SK-N-MC (cell line): ENCODE results near the gene MID1.

Experiments
- DNase-seq: peaks from one replicate; pipeline ENCODE4 v3.0.0-alpha.2; 2011; ENCODE audit warnings: low read depth, low spot score
- H3K27ac ChIP-seq: fragments of 200-600 bp; sonication (generic); 2 replicates; pipeline ENCODE4 v1.5.1; 2016; ENCODE audit warnings: mixed run types
- H3K36me3 ChIP-seq: fragments of 200-600 bp; sonication (generic); 2 replicates; pipeline ENCODE4 v1.6.1; 2017; ENCODE audit warnings: antibody characterized with exemption, low read length, mixed read lengths; ENCODE audit not compliant: insufficient read depth
- H3K4me3 ChIP-seq: fragments of 200-600 bp; sonication (generic); 2 replicates; pipeline ENCODE4 v1.5.1; 2016
- H3K9ac ChIP-seq: fragments of 200-600 bp; sonication (generic); 2 replicates; pipeline ENCODE4 v1.8.0; 2017; ENCODE audit warnings: mixed run types, mixed read lengths; ENCODE audit not compliant: insufficient read length
- H3K9me3 ChIP-seq: fragments of 200-600 bp; sonication (generic); 2 replicates; pipeline ENCODE4 v1.6.1; 2017; ENCODE audit warnings: low read depth, mild to moderate bottlenecking, antibody characterized with exemption, low read length, moderate library complexity, mixed read lengths
- EZH2 ChIP-seq: fragments of 200-600 bp; sonication (generic); IDR thresholded peaks from one replicate; pipeline ENCODE4 v1.6.1; 2017; ENCODE audit warnings: antibody characterized with exemption
- FOXP2 ChIP-seq: optimal IDR thresholded peaks from 2 replicates; pipeline ENCODE3; 2011; ENCODE audit warnings: mild to moderate bottlenecking, moderate library complexity; ENCODE audit not compliant: insufficient read depth; ENCODE audit errors: extremely low read length, control extremely low read depth
- POLR2AphosphoS5 ChIP-seq: IDR thresholded peaks from 2 replicates; pipeline ENCODE4 v1.6.1; 2012; ENCODE audit warnings: mild to moderate bottlenecking, low read depth, low read length, borderline replicate concordance

Gene MID1, protein sequence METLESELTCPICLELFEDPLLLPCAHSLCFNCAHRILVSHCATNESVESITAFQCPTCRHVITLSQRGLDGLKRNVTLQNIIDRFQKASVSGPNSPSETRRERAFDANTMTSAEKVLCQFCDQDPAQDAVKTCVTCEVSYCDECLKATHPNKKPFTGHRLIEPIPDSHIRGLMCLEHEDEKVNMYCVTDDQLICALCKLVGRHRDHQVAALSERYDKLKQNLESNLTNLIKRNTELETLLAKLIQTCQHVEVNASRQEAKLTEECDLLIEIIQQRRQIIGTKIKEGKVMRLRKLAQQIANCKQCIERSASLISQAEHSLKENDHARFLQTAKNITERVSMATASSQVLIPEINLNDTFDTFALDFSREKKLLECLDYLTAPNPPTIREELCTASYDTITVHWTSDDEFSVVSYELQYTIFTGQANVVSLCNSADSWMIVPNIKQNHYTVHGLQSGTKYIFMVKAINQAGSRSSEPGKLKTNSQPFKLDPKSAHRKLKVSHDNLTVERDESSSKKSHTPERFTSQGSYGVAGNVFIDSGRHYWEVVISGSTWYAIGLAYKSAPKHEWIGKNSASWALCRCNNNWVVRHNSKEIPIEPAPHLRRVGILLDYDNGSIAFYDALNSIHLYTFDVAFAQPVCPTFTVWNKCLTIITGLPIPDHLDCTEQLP

DNA sequence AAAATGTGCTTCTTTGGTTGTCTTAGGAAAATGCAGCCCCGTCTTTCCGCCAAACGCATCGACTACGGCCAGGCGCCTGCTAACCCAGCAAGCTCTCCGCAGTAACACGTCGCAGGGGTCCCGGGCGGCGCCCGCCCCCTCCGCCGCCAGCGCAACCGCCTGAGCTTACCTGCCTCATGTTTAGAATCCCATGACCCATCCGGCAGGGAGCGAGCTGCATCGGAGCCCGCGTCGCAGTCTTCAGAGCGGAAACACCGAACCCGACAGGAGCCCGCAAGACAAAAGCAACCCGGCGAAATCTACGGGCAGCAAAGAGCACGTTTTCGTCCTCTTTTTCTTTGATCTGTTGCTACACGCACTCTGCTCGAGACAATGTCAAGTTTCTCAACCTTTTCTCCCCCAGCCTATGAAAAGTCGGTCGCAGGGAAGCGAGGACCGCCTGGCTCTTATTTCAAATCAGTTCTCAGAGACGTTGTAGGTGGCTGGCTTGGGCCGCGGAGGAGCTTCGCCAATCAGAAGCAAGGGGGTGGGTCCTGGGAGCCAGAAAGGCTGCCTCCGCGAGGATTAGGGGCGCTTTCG lies at the start of gene MID1:
Gene MID1 (minus strand): TSS at position 465 of the 579 bp plus-strand sequence. CDS start 53,038 bp downstream, outside the sequence.
- no peaks in the 10 kb centered on the region for H3K36me3 ChIP-seq
- H3K9ac ChIP-seq: peak within 1 kb of the TSS; percentile 61
- no peaks in the 10 kb centered on the region for H3K9me3 ChIP-seq
- TF ChIP-seq POLR2AphosphoS5: no peak; the same call in 1 of the 2 replicates
- TF ChIP-seq EZH2: no peak
- TF ChIP-seq FOXP2: no peak
- H3K27ac ChIP-seq: peak within 1 kb of the TSS; percentile 65
- H3K4me3 ChIP-seq: peak within 1 kb of the TSS; percentile 82
- DNase-seq: no peak

DNA sequence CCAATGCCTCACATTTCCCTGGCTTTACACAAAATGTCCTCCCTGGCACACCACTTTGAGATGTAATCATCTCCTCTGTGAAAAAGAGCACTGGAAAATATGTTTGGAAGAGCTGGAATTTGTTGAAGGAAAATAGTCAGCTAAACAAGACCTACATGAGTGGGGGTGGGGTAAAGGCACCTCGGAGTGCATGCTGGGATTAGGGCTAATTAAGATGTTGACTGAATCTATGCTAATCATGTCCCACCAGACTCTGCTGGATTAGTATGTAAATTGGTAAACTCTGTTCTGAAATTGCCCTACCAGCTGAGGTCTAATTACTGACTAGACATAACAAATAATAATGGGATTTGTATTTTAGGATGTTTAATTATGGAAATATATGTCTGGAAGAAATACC lies 46.8 kb upstream of the MID1 start:
- no peak for TF ChIP-seq FOXP2
- no peak for TF ChIP-seq EZH2
- no peak for TF ChIP-seq POLR2AphosphoS5
- H3K36me3 ChIP-seq: no peaks in the 10 kb centered on the region
- H3K9me3 ChIP-seq: no peaks in the 10 kb centered on the region
- H3K27ac ChIP-seq: no peak overlapping the region
- no peak for DNase-seq
- no peak overlapping the region for H3K9ac ChIP-seq
- no peak overlapping the region for H3K4me3 ChIP-seq

DNA sequence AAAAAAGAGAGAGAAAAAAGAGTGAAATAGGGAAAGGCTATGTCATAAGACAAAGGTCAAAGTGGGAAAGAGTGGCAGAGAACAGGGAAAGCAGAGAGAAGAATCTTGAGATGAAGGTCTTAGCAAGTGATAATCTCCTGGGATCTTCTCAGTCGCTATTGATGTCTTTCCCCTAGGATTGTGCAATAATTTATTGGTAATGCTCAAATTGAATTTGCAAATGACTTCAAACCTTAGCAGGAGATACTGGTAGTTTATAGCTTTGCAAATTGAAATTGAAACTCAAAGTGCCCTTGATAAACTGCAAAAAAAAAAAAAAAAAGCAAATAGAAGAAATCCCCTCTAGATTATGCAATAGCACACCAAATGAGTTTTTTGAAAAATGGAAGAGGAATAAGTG lies 45.7 kb upstream of the MID1 start:
- Histone ChIP-seq H3K9me3 (no peaks in the 10 kb centered on the region), H3K4me3 (no peak overlapping the region), H3K27ac (no peak overlapping the region), H3K36me3 (no peaks in the 10 kb centered on the region), H3K9ac (no peak overlapping the region)
- DNase-seq: no peak
- TF ChIP-seq POLR2AphosphoS5 (no peak), FOXP2 (no peak), EZH2 (no peak)

DNA sequence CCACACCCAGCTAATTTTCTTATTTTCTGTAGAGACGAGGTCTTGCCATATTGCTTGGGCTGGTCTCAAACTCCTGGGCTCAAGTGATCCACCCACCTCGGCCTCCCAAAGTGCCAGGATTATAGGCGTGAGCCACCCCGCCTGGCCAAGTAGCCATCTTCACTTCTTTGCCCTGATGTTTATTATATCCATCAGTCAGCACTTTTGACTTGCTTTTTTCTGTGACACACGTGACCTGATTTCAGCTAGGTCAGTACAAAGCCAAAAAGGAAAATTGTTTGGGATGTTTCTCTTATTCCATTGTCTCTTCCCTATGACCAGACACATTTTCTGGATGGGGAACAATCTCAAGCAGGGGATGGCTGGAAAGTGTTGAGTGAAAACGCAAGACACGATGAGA lies 45.3 kb upstream of the MID1 start:
- Histone ChIP-seq H3K4me3 (no peak overlapping the region), H3K36me3 (no peaks in the 10 kb centered on the region), H3K27ac (no peak overlapping the region), H3K9me3 (no peaks in the 10 kb centered on the region), H3K9ac (no peak overlapping the region)
- no peak for TF ChIP-seq POLR2AphosphoS5
- no peak for TF ChIP-seq FOXP2
- TF ChIP-seq EZH2: no peak
- DNase-seq: no peak

DNA sequence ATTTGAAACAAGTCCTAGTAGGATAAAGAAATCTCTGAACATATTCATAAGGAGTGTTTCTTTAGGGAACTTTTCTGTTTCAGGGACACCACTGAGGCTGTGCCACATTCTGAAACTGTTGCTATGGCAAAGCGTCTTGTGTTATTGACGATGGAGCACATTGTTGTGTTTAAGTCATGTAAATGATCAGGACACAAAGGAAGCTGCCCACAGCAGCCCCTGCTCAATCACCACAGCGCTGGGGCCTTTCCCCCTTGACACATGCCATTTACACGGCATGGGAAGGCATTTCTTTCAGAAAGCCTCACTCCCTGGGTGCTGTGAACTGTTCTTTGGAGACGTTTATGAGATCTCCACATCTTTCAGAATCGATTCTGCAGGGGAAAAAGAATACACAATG lies 39.8 kb upstream of the MID1 start:
- no peak overlapping the region for H3K27ac ChIP-seq

DNA sequence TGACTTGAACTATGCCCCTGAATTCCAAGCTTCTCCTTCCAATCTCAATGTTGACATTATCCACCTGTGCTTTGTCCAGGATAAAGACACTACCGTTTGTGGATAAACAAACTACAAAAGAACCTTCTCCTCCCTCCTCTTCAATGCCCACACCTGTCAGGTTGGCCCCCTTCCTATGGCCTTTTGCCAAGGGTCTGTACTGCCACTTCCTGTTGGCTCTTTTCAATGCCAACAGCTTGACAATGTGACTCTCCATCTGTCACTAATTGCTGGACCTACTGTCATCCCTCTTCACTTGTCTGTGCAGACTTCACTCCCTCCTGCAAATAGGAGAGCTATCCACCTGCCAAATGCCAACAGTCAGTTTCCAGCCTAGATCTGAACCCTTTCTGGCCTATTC lies 35.8 kb upstream of the MID1 start:
- no peak for DNase-seq
- Histone ChIP-seq H3K9ac (no peak overlapping the region), H3K36me3 (no peaks in the 10 kb centered on the region), H3K9me3 (no peaks in the 10 kb centered on the region), H3K27ac (no peak overlapping the region), H3K4me3 (no peak overlapping the region)
- TF ChIP-seq POLR2AphosphoS5 (no peak), FOXP2 (no peak)

More for the DNA sequence above, 39.8 kb upstream of the MID1 start:
- Histone ChIP-seq H3K4me3 (no peak overlapping the region), H3K9me3 (no peaks in the 10 kb centered on the region), H3K9ac (no peak overlapping the region), H3K36me3 (no peaks in the 10 kb centered on the region)
- no peak for DNase-seq
- TF ChIP-seq EZH2 (no peak), POLR2AphosphoS5 (no peak), FOXP2 (no peak)

DNA sequence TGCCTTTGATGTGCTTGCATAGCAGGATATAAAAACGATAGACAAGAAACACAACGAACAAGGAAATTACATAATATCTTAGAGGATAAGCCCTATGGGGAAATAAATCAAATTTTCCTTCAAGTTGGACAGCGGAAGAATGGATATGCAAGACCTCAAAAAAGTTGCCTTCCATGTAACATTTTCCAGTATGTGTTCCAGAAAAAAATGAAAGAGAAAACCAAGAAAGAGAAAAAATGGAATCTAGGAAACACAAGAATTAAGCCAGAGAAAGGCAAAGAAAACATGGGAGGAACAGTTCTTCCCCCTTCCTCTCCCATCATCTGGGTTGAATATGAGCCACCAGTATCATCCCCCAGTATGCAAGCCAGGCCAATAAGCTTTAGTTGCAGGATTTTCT lies 34.6 kb upstream of the MID1 start:
- Histone ChIP-seq H3K27ac (no peak overlapping the region), H3K9ac (no peak overlapping the region), H3K4me3 (no peak overlapping the region), H3K36me3 (no peaks in the 10 kb centered on the region), H3K9me3 (no peaks in the 10 kb centered on the region)
- DNase-seq: no peak
- TF ChIP-seq EZH2 (no peak), POLR2AphosphoS5 (no peak), FOXP2 (no peak)

DNA sequence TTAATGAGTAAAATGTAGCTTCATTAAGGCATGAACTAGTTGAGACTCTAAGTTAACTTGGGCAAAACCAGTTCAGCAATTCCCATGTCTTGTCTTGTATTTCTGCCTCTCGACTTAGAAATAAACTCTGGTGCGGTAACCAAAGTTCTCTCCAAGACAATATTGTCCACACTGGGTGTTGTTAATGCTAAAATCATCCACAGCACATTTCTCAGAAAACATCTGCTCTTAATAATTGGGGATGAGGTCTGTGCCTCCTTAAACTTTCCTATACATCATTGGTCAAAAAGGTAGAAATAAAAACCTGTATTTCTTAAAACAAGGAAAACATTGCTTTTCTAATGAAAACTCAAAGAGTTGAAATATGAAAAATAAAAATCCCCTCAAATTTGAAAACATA lies 32.9 kb upstream of the MID1 start:
- no peaks in the 10 kb centered on the region for H3K36me3 ChIP-seq
- DNase-seq: no peak
- H3K9me3 ChIP-seq: no peaks in the 10 kb centered on the region
- H3K9ac ChIP-seq: no peak overlapping the region
- no peak overlapping the region for H3K27ac ChIP-seq
- no peak overlapping the region for H3K4me3 ChIP-seq
- TF ChIP-seq POLR2AphosphoS5 (no peak), EZH2 (no peak), FOXP2 (no peak)

DNA sequence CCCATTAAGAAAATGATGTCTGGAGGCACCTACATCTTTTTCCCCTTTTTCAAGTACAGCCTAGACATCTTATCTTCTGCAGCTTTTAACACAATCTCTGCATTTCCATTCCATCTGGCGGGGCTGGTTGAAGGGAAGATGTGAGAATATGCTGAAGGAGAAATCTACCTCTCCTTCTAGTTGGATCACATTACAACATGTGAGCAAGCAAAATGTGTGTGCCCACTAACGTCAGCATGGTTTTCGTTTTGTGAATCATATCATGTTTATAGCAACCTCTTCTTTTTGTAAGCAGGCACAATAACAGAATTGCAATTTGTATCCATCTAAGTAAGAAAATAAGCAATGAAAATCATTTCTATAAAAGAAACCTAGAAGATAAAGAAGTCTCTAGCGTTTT lies 28.9 kb upstream of the MID1 start:
- Histone ChIP-seq H3K9ac (no peak overlapping the region), H3K36me3 (no peaks in the 10 kb centered on the region), H3K9me3 (no peaks in the 10 kb centered on the region), H3K4me3 (no peak overlapping the region), H3K27ac (no peak overlapping the region)
- TF ChIP-seq FOXP2 (no peak), EZH2 (no peak), POLR2AphosphoS5 (no peak)
- DNase-seq: no peak
